Middle frontal gyrus (tissue), 1 donor: ENCODE data around the gene LMX1A.

ENCODE experiments used
- DNase-seq: peaks from one replicate; pipeline ENCODE4 v3.0.0-alpha.2; 2015; ENCODE audit warnings: low spot score; ENCODE audit errors: extremely low spot score

Gene LMX1A

DNA sequence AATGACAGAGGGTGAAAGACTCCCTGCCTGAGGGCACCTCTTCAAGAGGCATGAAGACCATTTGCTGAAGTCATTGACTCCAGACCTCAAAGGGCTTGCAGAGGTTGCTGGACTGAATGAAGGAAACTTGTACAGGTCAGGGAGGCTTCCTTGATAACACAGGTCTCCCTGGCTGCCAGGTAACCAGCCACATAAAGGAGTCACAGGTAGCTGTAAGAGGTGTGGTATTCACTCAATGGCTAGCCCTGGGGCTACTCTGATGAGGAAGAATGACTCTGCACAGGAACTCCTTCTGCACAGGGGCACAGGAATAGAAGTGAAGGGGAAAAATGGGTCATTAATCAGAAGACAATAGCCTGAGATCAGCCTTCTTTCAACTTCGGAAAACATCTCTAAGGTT is 187.5 kb downstream of the LMX1A start:
- DNase-seq = no peak

DNA sequence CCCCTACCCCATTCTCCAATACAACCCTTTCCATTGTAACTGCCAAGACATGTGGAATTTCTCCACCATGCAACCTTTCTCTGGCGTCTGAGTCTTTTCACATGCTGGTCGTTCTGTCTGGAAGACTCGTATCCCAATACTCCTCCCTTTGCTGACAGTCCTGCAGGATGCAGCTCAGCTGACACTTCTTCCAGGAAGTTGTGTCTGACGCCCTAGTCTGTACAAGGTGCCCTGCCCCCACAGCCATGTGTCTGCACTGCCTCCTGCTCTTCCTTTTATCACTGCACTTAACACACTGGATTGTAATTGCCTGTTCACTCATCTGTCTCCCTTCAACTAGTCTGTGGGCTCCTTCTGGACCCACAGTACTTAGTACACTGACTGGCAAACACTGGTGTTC is 188.0 kb downstream of the LMX1A start:
- no peak for DNase-seq

DNA sequence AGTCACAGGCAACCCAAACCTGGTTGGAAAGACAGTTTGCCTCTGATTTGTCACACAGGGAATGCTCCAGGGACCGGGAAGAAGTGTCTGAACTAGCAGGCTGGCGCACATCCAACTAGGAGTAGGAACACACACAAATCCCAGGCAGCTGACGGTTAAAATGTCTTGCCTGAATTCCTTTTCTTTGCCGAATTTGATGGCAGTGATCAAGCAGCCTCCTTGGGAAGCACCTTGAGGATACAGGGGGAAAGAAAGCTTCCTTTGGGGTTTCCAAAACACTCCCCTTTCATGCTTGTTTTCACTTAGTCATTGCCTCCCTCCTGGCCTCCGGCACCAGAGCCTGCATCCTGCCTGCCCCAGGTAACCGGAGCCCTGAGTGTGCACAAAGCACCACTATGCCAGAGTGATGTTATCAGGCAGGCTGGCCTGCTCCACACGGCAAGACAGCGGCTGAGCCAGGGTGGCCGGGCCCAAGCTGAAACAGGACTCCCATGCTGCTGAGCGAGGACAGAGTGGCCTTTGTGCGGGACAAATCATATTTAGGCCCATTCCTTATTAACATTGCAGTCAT is 193.8 kb downstream of the LMX1A start:
- no peak for DNase-seq

DNA sequence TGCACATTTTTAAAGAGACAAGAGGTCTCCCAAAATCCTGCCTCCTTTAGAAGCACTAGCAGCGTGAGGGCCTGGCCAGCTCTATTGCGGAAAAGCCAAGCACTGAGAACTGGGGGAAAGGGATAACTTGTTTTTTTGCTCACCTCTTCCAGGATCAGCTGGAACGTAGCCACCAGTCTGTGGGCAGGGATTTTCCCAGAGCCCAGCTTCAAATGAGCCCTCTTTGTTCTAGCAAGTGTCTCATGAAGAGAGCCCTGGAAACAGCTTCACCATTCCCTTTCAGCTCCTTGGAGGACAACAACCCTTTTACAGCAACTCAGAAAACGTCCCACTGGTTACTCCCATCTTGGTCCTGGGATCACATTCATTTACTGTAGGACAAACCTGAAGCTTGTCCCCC is 195.4 kb downstream of the LMX1A start:
- no peak for DNase-seq

DNA sequence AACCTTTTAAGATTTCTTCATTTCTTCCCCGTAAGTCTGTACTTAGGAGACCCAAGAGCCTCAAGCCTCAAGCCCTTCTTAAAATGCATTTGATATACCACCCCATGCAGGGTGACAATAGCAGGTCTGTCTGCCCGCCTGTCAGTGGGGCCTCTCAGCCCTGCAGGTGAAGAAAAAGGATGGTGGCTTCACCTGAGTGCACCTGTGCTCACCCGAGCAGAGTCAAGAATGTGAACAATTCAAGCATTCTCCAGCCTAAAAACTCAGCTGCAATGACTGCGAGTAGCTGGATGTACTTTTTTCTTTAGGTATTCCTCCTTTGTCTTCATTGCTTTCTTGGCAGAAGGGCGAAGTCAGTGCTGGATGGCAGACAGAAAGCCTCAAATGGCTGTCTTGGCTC is 203.3 kb downstream of the LMX1A start:
- no peak for DNase-seq

DNA sequence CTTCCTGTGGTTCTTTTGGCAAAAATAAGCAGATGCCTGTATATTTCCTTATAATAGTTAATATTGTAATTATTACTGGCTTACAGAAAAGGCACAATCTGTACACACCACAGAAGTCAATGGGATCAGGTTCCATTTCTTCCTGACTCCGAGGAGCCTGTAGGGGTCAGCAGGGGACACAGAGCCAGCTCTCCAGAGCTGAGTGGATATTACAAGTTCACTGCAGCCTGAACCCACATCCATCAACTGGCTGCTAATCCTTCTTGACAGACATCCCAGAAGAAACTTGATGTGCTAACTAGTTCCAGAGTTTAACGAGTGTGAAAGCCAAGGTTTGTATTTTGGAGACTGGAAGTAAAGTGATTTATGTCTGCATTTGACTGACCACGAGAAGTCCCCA is 203.8 kb downstream of the LMX1A start:
- DNase-seq = no peak

DNA sequence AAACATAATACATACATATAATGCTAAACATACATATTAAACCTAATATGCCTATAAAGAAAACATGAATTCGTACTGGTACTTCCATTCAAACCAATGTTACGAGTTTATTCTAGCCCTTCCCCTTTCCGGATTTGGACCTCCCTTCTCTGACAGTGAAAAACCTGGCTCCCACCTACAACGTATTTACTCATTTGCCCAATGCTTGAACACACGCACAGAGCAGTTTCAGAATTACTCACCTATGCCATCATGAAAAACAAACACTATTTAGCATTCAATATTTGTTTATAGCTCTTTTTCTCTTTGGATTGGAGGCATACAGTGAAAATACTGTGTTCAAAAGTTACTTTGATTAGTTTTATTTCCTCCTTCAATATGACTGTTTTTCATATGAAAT is 204.4 kb downstream of the LMX1A start:
- no peak for DNase-seq
